ENCODE data around the gene EYS.

DNA sequence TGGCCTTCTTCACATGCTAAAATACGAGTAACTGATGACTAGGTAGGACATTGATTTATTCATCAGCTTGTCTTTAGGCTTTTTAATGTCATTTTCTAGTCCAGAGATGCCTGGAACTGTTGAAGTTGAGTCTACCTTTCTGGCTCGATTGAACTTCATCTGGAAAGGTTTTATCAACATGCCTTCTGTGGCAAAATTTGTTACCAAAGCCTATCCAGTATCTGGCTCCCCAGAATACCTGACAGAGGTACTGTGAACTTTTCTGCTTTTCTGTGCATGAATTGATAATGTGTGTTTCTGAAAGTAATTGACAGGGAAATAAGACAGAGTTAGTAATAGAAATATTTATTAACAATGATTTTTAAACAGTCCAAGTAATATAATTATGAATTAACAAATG lies 2000.4 kb downstream of the EYS start:
- TF ChIP-seq, protein P1, sequence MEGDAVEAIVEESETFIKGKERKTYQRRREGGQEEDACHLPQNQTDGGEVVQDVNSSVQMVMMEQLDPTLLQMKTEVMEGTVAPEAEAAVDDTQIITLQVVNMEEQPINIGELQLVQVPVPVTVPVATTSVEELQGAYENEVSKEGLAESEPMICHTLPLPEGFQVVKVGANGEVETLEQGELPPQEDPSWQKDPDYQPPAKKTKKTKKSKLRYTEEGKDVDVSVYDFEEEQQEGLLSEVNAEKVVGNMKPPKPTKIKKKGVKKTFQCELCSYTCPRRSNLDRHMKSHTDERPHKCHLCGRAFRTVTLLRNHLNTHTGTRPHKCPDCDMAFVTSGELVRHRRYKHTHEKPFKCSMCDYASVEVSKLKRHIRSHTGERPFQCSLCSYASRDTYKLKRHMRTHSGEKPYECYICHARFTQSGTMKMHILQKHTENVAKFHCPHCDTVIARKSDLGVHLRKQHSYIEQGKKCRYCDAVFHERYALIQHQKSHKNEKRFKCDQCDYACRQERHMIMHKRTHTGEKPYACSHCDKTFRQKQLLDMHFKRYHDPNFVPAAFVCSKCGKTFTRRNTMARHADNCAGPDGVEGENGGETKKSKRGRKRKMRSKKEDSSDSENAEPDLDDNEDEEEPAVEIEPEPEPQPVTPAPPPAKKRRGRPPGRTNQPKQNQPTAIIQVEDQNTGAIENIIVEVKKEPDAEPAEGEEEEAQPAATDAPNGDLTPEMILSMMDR (IDR thresholded peaks at IDR 0.05): no peak
- TF ChIP-seq POLR2A (IDR thresholded peaks at IDR 0.05): no peak

Data from breast epithelium (tissue), 3 donors.